H1 (cell line): ENCODE results near the gene DCDC1. TPM values are rescaled to one million over a fixed set of nuclear protein-coding genes. Genes with fewer than 3 reads are reported as not detected.

ENCODE experiments used
- CTCF ChIA-PET: fragments of 300-600 bp; sonication (Branson Sonifier 250); formaldehyde crosslinking; loops from one replicate; lab custom pipeline; 2021; ENCODE audit not compliant: partially characterized antibody; lab: Charles Lee
- POLR2A ChIA-PET: fragments of 300-600 bp; sonication (Branson Sonifier 250); formaldehyde crosslinking; loops from one replicate; lab custom pipeline; 2021; ENCODE audit warnings: inconsistent platforms; ENCODE audit not compliant: partially characterized antibody; lab: Charles Lee
- DNase-seq, 2 experiments: peaks; one replicate each; pipeline versions ENCODE4 v3.0.0 to v3.0.0-alpha.2; 2010 to 2022; ENCODE audit warnings: low spot score in 2 of 2, low read depth in 1 of 2, mixed read lengths in 1 of 2
- FAIRE-seq: peaks from 2 replicates; lab custom pipeline; 2011; peaks lifted over from hg19 to GRCh38; lab: Jason Lieb, UNC
- H2AFZ ChIP-seq: 2 replicates; pipeline ENCODE4 v1.8.1; 2012; ENCODE audit warnings: low read length, inconsistent platforms
- H2AK5ac ChIP-seq: 2 replicates; pipeline ENCODE4 v1.6.1; 2013; ENCODE audit warnings: low read depth, low read length
- H2BK120ac ChIP-seq: replicated peaks from 2 replicates; pipeline ENCODE3; 2013; ENCODE audit warnings: low read depth, low read length, inconsistent platforms
- H2BK12ac ChIP-seq: 2 replicates; pipeline ENCODE4 v1.6.1; 2013; ENCODE audit warnings: low read depth, low read length
- H2BK15ac ChIP-seq: 2 replicates; pipeline ENCODE4 v1.6.1; 2013; ENCODE audit warnings: low read length
- H2BK20ac ChIP-seq: 2 replicates; pipeline ENCODE4 v1.6.1; 2013; ENCODE audit warnings: low read length
- H2BK5ac ChIP-seq: 2 replicates; pipeline ENCODE4 v1.6.1; 2013; ENCODE audit warnings: low read depth, low read length
- H3K14ac ChIP-seq: 2 replicates; pipeline ENCODE4 v1.6.1; 2013; ENCODE audit warnings: inconsistent platforms; ENCODE audit not compliant: insufficient read length
- H3K18ac ChIP-seq: 2 replicates; pipeline ENCODE4 v1.6.1; 2013; ENCODE audit warnings: low read length; ENCODE audit errors: extremely low read depth
- H3K23ac ChIP-seq: 2 replicates; pipeline ENCODE4 v1.6.1; 2013; ENCODE audit warnings: inconsistent platforms; ENCODE audit not compliant: insufficient read length
- H3K23me2 ChIP-seq: 2 replicates; pipeline ENCODE4 v1.6.1; 2013; ENCODE audit warnings: low read depth, low read length
- H3K27ac ChIP-seq: 2 replicates; pipeline ENCODE4 v1.6.1; 2011; ENCODE audit warnings: low read depth, low read length, inconsistent platforms
- H3K27me3 ChIP-seq, 4 experiments: replicated peaks in 1 of 4; 1 replicate in 1 of 4; 2 replicates in 3 of 4; pipeline versions ENCODE4 v1.6.1 to v1.8.1; 2011 to 2013; ENCODE audit warnings: low read length in 3 of 4, mild to moderate bottlenecking in 3 of 4, inconsistent platforms in 2 of 4, mixed read lengths in 2 of 4, moderate library complexity in 1 of 4; ENCODE audit not compliant: control insufficient read depth in 3 of 4, insufficient read depth in 3 of 4; ENCODE audit errors: extremely low read depth in 1 of 4
- H3K36me3 ChIP-seq, 4 experiments: 2 replicates each; pipeline versions ENCODE4 v1.6.1 to v1.8.1; 2011 to 2013; ENCODE audit warnings: mild to moderate bottlenecking in 4 of 4, low read length in 3 of 4, moderate library complexity in 2 of 4, control low read depth in 1 of 4, inconsistent platforms in 1 of 4; ENCODE audit not compliant: insufficient read depth in 4 of 4, control insufficient read depth in 2 of 4
- H3K4ac ChIP-seq: replicated peaks from 2 replicates; pipeline ENCODE3; 2013; ENCODE audit warnings: low read length, low read depth, mixed read lengths, inconsistent platforms; ENCODE audit not compliant: insufficient read length
- H3K4me1 ChIP-seq, 4 experiments: replicated peaks in 1 of 4; 1 replicate in 1 of 4; 2 replicates in 3 of 4; pipeline versions ENCODE4 v1.6.1 to v1.8.1; 2011 to 2013; ENCODE audit warnings: low read length in 3 of 4, inconsistent platforms in 2 of 4, mixed read lengths in 1 of 4; ENCODE audit not compliant: insufficient read depth in 4 of 4, control insufficient read depth in 3 of 4
- H3K4me2 ChIP-seq, 2 experiments: 2 replicates each; pipeline versions ENCODE4 v1.6.1 to v1.8.1; 2011 to 2013; ENCODE audit warnings: low read depth in 2 of 2, low read length in 2 of 2, control low read depth in 1 of 2, inconsistent platforms in 1 of 2, mild to moderate bottlenecking in 1 of 2; ENCODE audit not compliant: insufficient read depth in 1 of 2
- H3K4me3 ChIP-seq, 4 experiments: fragments of 200-600, 300-600 bp in 1 of 4; sonication (generic), shearing (Covaris generic), sonication (Bioruptor Twin) in 1 of 4; 2 replicates each; pipeline versions ENCODE4 v1.5.1 to v1.8.1; 2011 to 2016; ENCODE audit warnings: low read length in 4 of 4, low read depth in 3 of 4, control low read depth in 2 of 4, inconsistent platforms in 2 of 4, mild to moderate bottlenecking in 2 of 4, mixed read lengths in 1 of 4, moderate library complexity in 1 of 4; ENCODE audit not compliant: insufficient read depth in 2 of 4; ENCODE audit errors: extremely low read depth in 1 of 4
- H3K56ac ChIP-seq: replicated peaks from 2 replicates; pipeline ENCODE3; 2013; ENCODE audit warnings: low read depth, mild to moderate bottlenecking, mixed read lengths, low read length, inconsistent platforms; ENCODE audit not compliant: insufficient read length
- H3K79me1 ChIP-seq: 2 replicates; pipeline ENCODE4 v1.6.1; 2013; ENCODE audit warnings: low read depth, low read length, control low read depth
- H3K79me2 ChIP-seq, 2 experiments: 2 replicates each; pipeline versions ENCODE4 v1.6.1 to v1.8.1; 2012 to 2013; ENCODE audit warnings: low read length in 2 of 2, mild to moderate bottlenecking in 2 of 2, inconsistent platforms in 1 of 2; ENCODE audit not compliant: insufficient read depth in 2 of 2, control insufficient read depth in 1 of 2
- H3K9ac ChIP-seq, 4 experiments: replicated peaks in 1 of 4; 1 replicate in 1 of 4; 2 replicates in 3 of 4; pipeline versions ENCODE4 v1.6.1 to v1.8.1; 2011 to 2013; ENCODE audit warnings: low read depth in 3 of 4, low read length in 3 of 4, control low read depth in 2 of 4, mild to moderate bottlenecking in 2 of 4, moderate library complexity in 2 of 4, inconsistent platforms in 1 of 4; ENCODE audit errors: extremely low read depth in 1 of 4
- H3K9me3 ChIP-seq, 2 experiments: 2 replicates each; pipeline versions ENCODE4 v1.6.1 to v1.8.1; 2012 to 2013; ENCODE audit warnings: mild to moderate bottlenecking in 2 of 2, moderate library complexity in 2 of 2, control low read depth in 1 of 2, inconsistent platforms in 1 of 2, low read depth in 1 of 2, low read length in 1 of 2, mixed read lengths in 1 of 2; ENCODE audit not compliant: insufficient read depth in 2 of 2
- H4K20me1 ChIP-seq, 2 experiments: replicated peaks in 1 of 2; 2 replicates each; pipeline versions ENCODE3 to v1.8.1; 2011 to 2013; ENCODE audit warnings: inconsistent platforms in 2 of 2, low read length in 2 of 2, mild to moderate bottlenecking in 1 of 2; ENCODE audit not compliant: insufficient read depth in 2 of 2, control insufficient read depth in 1 of 2
- H4K5ac ChIP-seq: 2 replicates; pipeline ENCODE4 v1.6.1; 2013; ENCODE audit warnings: low read length, low read depth, mixed read lengths, inconsistent platforms; ENCODE audit not compliant: insufficient read length
- H4K8ac ChIP-seq: 2 replicates; pipeline ENCODE4 v1.8.0; 2013; ENCODE audit warnings: mild to moderate bottlenecking, moderate library complexity, low read length, inconsistent platforms; ENCODE audit not compliant: insufficient read depth; ENCODE audit errors: extremely low read depth
- H4K91ac ChIP-seq: replicated peaks from 2 replicates; pipeline ENCODE3; 2013; ENCODE audit warnings: low read length, mixed read lengths, inconsistent platforms; ENCODE audit not compliant: insufficient read length
- ASH2L ChIP-seq: fragments of 200-600, 300-600 bp; sonication (generic); IDR thresholded peaks from one replicate; pipeline ENCODE4 v1.7.1; 2017; ENCODE audit warnings: low read length
- BCL11A ChIP-seq, 2 experiments: IDR thresholded peaks; one replicate each; pipeline ENCODE4 v1.6.1; 2011; ENCODE audit warnings: low read depth in 2 of 2, low read length in 2 of 2, mild to moderate bottlenecking in 2 of 2
- KDM5A ChIP-seq: fragments of 200-600 bp; IDR thresholded peaks from 2 replicates; pipeline ENCODE4 v1.7.1; 2012; ENCODE audit warnings: mild to moderate bottlenecking, low read length, inconsistent platforms, mixed read lengths
- RFX5 ChIP-seq: IDR thresholded peaks from 2 replicates; pipeline ENCODE4 v1.6.1; 2011; ENCODE audit warnings: low read depth, low read length, improper control_type of control experiment, borderline replicate concordance
- SIN3A ChIP-seq, 2 experiments: IDR thresholded peaks in 1 of 2; conservative IDR thresholded peaks in 1 of 2; 2 replicates each; pipeline ENCODE4 v1.6.1; 2011 to 2012; ENCODE audit warnings: low read length in 2 of 2, improper control_type of control experiment in 1 of 2, low read depth in 1 of 2, mild to moderate bottlenecking in 1 of 2
- WGBS, 2 experiments: shearing (Covaris generic) in 1 of 2; methylation state at CpG; one replicate each; pipeline versions ENCODE4 v1.1.6 to v1.1.7; 2013 to 2015; ENCODE audit warnings: low lambda C conversion rate in 2 of 2, mixed read lengths in 2 of 2, inconsistent platforms in 1 of 2, low coverage in 1 of 2, missing lambda C conversion rate in 1 of 2; ENCODE audit not compliant: insufficient replicate concordance in 2 of 2, insufficient coverage in 1 of 2, insufficient read length in 1 of 2; ENCODE audit errors: extremely low coverage in 1 of 2, missing lambda C conversion rate in 1 of 2; 5-methylcytosine and 5-hydroxymethylcytosine counted together
- polyA plus RNA-seq, 7 experiments: library from polyadenylated mRNA; depleted of rRNA in 3 of 7; stranded (reverse) in 5 of 7; unstranded in 2 of 7; fragments of >200 nt in 5 of 7; fragments of 200-250 nt in 2 of 7; gene quantifications; 1 replicate in 5 of 7; 2 replicates in 1 of 7; 4 replicates in 1 of 7; pipeline versions ENCODE4 v1.2.1 to v1.2.3, GENCODE V29; 2011 to 2013; ENCODE audit warnings: missing spikeins in 2 of 7, mixed read lengths in 2 of 7
- total RNA-seq: library from RNA; stranded (reverse); fragmentation: NEBNext Ultra II Directional; extraction: Animal tissue kit (Norgen Biotek cat#: 25700); gene quantifications from 2 replicates; pipeline ENCODE4 v1.2.1, GENCODE V29; 2021

The DCDC1 gene
- total and polyA plus RNA-seq, 2 of the 8 experiments (the other 6 are each of a cell fraction or from before 2014, with no cell fraction given): 0.15 to 0.56 TPM

DNA sequence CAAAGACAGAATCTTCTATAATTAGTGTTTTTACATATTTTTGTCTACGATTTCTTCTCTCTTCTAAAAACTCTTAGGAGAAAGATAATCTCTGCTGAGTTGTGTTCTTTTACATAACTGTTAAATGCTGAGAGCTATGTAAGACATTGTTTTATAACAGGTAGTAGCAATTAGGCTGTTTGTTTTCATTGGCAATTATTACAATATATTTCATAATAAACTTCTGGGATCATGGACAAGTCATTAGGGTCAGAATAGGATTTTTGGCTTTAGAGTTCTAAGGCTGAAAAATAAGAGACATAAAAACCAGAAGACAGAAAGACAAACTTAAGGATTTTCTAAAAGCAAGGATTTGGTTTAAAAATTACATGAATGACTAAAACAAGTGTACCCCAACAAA, 120.8 kb downstream of the DCDC1 start:
- Histone ChIP-seq H2BK5ac (no peak overlapping the region), H3K36me3 (no peaks in the 10 kb centered on the region), H4K91ac (no peak overlapping the region), H3K56ac (no peak overlapping the region), H4K5ac (no peak overlapping the region), H2BK15ac (no peak overlapping the region), H3K79me2 (no peaks in the 10 kb centered on the region), H4K20me1 (no peaks in the 10 kb centered on the region), H3K14ac (no peak overlapping the region), H3K23ac (no peak overlapping the region), H2BK20ac (no peak overlapping the region), H3K4me3 (no peak overlapping the region), H3K4me2 (no peak overlapping the region), H3K4ac (no peak overlapping the region), H3K27ac (no peak overlapping the region), H2AK5ac (no peak overlapping the region), H3K9ac (no peak overlapping the region), H3K27me3 (no peaks in the 10 kb centered on the region), H3K4me1 (no peaks in the 10 kb centered on the region; a peak in 1 of 7 replicates), H3K79me1 (no peaks in the 10 kb centered on the region), H3K18ac (no peak overlapping the region), H2BK12ac (no peak overlapping the region), H3K23me2 (no peaks in the 10 kb centered on the region), H2BK120ac (no peak overlapping the region), H4K8ac (no peak overlapping the region), H3K9me3 (no peaks in the 10 kb centered on the region), H2AFZ (no peak overlapping the region)
- FAIRE-seq (no peak), DNase-seq (no peak)
- ChIA-PET CTCF (no interaction called here), POLR2A (no interaction called here)
- TF ChIP-seq ASH2L (no peak), SIN3A (conservative IDR thresholded peaks at IDR 0.05 in 1 of 2, IDR thresholded peaks at IDR 0.05 in 1 of 2; ENCODE audit: low read depth in 1 of 2, low read length in 2 of 2) (no peak), RFX5 (no peak), KDM5A (no peak), BCL11A (IDR thresholded peaks at IDR 0.05; ENCODE audit: low read depth in 2 of 2, low read length in 2 of 2) (no peak)
- 76% methylated on average over 1 of the region's 1 CpG; no CpG with 5 or more reads in 1 of the 2 experiments for WGBS, 2 experiments
